SHP77 treated with DMSO at 0.1 percent for 48 hours (cell line): ENCODE results near the gene SRRM3.
"Not testable (repeated sequence)": the region's sequence is repeated elsewhere in the genome, so short reads cannot be mapped to it uniquely, and the experiment has no call there.

ENCODE experiments used
- DNase-seq: peaks from one replicate; lab custom pipeline; 2025; lab: John Stamatoyannopoulos, UW

Gene SRRM3

DNA sequence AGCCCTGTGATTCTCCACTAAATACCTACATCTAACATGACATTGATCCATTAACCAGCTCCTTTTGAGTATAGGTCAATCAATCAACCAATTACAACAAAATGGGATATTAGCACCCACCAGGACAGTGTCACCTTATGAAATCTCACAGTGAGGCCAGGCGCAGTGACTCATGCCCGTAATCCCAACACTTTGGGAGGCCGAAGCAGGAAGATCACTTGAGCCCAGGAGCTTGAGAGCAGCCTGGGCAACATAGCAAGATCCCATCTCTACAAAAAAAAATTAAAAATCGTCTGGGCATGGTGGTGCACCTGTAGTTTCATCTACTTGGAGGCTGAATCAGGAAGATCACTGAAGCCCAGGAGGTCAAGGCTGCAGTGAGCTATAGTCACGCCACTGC lies 28.5 kb downstream of the SRRM3 start:
- no peak for DNase-seq

DNA sequence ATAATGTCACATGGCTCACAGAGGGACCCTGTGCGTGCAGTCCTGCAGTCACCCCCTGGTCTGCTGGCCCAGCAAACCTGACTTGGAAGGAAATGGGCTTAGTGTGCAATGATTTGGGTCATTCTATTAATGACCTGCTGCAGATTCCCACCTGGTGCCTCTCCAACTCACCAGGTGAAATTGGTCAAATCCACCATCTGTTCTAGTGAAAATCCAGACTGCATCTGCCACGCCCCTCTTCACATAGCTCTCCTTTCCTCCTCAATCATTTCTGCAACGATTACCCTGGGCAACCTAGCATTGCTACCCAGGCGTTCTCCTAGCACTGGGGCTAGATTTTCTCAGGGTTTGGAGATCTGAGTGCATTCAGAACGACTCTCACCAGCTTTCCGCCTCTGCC lies 29.4 kb downstream of the SRRM3 start:
- DNase-seq = no peak

DNA sequence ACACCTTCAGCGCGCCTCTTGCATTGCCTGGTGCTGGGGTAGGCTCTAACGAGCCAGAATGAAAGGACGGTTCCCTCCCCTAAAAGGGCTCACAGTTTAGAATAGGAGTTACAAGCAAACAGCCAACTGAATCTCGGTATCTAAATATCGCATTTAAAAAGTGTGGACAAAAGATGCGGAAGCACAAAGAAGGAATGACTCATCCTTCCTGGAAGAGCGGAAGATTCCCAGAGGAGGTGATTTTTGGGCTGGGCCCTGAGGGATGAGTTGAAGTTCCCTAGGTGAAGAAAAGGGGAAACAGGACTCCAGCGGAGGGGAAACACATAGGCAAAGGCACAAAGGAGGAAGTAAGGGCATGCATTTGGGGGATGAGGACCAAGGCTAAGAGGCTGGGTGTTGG lies 29.9 kb downstream of the SRRM3 start:
- DNase-seq = no peak

DNA sequence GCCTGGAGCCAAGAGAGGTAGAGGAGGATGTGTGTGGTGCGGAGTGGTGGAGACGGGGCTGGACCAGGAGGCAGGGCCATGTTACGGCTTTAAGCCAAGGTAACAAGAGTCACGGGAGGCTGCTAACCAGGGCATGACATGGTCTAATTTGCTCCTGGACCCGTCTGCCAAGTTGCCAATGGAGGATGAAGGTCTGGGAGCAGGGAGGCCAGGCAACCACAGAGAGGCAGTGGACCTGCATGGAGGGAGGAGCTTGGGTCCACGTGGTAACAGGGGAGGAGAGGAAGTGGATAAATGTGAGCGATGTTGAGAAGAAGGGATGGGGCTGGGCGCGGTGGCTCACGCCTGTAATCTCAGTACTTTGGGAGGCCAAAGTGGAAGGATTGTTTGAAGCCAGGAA lies 31.0 kb downstream of the SRRM3 start:
- no peak for DNase-seq

DNA sequence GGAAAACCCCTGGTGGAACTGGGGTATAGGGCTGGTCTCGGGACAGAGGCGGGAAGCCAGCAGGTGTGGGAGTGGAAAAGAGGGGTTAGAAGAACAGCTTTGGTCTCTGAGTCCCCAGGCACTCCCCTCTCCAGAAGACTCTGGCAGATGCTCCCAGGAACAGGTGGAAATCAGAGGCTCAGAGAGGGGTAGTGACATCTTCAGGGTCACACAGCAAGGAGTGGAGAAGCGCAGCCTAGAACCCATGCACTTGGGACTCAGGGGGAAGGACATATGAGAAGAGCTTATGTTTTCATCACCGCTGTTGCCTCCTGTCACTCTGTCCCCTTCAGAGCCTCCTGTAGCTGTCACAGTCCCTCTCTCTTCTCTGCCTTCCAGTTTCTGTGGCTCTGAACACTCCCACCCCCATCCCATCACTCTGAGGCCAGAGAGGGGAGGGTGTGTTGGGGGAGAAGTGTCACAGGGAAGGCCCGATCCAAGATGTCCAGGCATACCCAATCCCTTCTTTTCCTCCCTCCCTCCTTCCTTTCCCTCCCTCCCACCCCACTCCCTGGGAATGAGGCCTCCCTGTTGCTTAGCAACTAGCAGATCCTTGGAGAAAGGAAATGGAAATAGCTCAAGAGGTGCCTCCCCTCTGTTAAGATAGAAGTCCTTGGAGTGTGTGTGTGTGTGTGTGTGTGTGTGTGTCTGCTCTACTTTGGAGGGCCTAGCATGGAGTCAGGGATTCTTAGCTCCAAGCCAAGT lies 32.0 kb downstream of the SRRM3 start:
- DNase-seq = no peak

DNA sequence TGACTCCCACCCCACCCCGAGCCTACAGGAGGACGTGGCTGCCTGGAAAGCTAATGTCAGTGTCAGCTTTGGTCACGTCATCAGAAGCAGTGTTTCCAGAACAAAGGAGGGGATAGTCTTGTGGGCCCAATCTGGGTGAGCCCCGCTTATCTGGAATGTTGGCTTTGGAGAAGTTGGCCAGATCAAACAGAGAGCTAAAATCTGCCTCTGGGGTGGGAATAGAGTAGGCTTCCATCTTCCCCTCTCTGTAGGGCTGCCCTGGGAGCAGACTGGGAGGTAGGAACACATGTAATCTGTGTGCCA lies 32.5 kb downstream of the SRRM3 start:
- DNase-seq = no peak

DNA sequence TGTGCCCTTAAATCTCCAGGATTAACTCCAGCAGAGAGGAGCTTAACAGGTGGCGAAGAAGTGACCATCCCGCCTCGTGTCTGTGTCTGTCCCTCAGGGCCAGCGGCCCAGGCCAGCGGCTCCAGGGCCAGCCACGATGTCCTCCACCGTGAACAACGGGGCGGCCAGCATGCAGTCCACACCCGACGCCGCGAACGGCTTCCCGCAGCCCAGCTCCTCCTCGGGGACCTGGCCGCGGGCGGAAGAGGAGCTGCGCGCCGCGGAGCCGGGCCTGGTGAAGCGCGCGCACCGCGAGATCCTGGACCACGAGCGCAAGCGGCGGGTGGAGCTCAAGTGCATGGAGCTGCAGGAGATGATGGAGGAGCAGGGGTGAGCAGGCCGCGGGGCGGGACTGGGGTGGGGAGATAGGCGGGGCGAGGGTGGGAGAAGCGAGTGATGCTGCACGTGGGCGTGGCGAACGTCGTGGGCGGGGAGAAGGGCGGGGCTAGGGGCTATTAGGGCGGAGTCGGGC lies 33.3 kb downstream of the SRRM3 start:
- DNase-seq = no peak

DNA sequence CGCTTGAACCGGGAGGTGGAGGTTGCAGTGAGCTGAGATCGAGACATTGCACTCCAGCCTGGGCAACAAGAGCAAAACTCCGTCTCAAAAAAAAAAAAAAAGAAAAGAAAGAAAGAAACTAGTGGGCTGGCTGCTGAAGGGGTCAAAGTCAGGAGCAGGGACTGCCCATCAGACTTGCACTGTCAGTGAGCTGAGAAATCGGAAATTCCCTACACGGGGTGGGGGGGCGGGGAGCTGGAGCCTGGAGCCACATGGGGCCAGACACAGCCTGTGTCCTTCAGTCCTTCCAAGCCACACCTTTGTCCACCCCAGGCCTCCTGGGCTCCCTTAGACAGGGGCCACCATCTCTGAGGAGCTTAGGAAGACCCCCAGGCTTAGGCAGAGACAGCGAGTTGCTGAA lies 34.5 kb downstream of the SRRM3 start:
- DNase-seq = no peak

DNA sequence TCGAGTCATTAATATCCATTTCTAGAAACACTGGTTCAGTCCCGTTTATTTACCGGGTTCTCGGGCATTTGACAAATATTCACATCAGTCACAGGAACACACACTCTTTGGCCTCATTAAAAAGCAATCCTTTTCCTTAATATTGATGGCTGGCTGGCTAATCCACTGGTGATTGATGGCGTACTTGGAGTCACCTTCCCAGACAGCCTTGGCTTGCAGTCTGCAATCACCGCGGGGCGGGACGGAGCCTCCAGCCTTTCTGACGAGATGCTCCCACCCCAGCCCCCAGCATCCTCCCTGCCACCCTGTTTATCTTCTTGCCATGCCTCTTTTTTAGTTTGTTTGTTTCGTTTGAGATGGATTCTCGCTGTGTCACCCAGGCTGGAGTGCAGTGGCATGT lies 36.6 kb downstream of the SRRM3 start:
- no peak for DNase-seq

DNA sequence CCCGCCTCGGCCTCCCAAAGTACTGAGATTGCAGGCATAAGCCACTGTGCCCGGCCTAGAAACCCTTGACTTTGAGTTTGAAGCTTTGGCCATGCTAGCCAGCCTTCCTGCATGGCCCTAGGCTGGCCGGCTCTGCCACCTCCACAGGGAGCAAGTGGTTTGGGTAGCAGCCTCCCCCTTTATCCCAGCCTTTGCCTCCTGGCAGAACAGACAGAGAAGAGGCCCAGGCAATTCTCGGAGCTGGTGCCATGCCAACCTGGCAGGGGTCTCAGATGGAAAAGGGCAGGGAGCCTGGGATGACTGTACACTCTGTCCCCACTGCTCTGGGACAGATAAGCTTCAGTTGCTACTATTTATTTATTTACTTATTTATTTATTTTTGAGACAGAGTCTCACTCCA lies 39.4 kb downstream of the SRRM3 start:
- DNase-seq = no peak

DNA sequence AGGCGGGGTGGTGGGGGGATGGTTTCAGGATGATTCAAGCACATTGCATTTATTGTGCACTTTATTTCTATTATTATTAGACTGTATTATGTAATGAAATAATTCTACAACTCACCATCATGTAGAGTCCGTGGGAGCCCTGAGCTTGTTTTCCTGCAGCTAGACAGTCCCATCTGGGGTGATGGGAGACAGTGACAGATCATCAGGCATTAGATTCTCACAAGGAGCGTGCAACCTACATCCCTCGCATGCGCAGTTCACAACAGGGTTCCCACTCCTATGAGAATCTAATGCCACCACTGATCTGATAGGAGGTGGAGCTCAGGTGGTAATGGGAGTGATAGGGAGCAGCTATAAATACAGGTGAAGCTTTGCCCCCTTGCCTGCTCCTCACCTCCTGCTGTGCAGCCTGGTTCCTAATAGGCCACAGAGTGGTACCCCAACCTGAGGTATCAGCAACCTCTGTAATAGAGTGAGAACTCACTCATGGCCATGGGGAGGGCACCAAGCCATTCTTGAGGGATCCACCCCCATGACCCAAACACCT lies 40.9 kb downstream of the SRRM3 start:
- not testable (repeated sequence) for DNase-seq

DNA sequence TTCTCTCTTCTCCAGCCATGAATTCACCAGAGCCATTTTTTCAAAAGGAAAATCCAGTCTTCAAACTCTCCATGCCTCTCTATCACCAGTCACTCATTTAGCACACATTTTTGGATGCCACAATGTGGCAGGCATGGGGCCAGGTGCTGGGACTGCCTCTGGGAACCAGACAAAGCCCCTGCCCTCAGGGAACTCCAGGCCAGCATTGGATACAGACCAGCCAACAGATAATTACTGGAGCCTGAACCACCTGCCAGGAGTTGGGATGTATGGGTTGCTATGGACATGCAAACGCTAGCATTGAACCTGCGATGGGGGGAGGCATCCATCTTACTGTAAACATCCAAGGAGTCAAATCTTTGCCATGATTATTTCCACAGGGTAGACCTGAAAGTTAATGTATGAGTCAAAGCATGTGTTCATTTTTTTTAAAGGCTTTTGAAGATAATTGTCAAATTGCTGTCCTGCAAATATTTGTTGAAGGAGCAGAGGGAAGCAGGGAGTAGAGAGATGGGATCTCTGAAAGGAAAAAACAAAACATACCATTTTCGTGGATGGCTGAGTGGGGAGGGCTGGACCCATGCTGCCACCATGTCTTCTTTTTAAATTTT lies 43.2 kb downstream of the SRRM3 start:
- DNase-seq = no peak

DNA sequence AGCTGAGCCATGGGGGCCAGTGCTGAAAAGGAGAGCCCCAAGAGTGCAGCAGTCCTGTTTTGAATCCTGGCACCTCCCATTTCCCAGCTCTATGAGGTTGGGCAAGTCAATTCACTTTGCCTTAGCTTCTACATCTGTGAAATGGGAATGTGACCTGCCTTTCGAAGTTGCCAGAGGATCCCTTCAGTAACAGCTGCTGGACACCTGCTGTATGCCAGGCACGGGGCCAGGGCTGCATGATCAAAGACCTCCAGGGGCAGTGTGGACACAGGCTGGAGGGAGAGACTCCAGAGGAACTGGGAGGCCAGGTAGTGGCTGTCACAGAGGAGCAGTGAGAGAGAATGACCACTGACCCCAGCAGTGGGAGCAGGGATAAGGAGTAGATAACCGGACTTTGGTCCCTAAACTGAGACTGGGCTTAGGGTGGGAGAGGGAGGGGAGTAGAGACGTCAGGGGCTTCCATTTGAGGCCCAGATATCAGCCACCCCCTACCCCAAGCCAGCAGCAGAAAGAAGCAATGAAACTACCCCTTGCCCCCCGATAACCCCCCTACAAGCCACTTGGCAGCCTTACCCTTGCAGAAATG lies 45.2 kb downstream of the SRRM3 start:
- no peak for DNase-seq

DNA sequence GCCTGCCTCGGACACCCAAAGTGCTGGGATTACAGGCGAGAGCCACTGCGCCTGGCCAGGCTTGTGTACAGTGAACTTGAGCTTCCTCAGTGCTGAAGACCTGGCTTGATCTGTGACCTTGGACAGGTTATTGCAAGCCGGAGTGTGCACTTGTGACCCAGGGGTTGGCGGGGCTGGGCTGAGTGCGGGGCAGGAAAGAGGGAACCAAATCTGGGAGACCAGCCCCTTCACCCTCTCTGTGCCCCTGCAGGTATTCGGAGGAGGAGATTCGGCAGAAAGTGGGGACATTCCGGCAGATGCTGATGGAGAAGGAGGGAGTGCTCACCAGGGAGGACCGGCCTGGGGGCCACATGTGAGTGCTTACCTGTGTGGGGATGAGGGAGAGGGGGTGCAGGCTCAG lies 46.2 kb downstream of the SRRM3 start:
- no peak for DNase-seq

DNA sequence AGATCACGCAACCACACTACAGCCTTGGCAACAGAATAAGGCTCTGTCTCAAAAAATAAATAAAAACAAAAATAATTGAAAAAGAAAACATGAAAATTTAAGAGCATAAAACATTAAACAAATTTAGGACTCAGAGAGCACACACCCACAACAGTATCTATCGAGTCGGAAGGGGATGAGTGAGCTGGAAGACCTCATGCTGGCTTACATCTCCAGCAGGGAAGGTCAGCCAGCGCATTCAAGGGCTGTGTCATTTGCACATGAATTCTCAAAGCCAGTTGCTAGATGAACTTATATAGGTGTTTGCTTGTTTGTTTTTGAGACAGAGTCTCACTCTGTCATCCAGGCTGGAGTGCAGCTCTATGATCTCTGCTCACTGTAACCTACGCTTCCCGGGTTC lies 50.3 kb downstream of the SRRM3 start:
- DNase-seq = no peak

DNA sequence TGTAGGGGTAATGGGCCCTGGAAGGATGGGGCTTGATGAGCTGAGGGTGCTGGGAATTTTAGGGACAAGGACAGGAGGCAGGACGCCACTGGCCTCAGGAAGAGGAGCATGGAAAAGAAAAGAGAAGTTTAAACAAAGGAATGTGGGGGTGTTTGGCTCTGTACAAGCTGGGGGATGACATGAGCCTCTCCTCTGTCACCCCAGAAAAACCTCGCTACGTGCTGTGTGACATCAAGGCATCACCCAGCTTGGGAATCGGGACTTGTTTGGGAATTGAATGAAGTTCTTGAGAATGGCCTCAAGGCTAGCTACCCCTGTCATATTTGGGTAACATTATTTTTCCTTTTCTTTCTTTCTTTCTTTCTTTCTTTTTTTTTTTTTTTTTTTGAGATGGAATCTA lies 53.1 kb downstream of the SRRM3 start:
- no peak for DNase-seq

DNA sequence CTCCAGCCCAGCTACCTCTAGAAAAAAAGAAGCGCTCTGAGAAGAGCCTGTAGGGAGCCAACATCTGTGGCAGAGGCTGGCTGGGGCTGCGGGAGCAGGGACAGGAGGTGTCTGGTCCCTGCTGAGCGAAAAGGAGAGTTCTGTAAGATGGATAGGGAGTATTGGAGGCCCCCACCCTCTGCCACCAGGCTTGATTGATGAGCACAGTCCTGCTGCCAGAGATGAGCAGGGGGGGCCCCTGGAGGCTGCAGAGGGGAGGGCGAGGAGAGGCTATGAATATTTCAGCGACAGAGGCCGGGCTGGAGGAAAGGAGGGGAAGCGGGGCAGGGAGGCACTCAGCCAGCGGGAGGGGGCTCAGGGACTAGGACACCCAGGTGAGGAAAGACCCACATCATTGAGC lies 56.3 kb downstream of the SRRM3 start:
- no peak for DNase-seq

DNA sequence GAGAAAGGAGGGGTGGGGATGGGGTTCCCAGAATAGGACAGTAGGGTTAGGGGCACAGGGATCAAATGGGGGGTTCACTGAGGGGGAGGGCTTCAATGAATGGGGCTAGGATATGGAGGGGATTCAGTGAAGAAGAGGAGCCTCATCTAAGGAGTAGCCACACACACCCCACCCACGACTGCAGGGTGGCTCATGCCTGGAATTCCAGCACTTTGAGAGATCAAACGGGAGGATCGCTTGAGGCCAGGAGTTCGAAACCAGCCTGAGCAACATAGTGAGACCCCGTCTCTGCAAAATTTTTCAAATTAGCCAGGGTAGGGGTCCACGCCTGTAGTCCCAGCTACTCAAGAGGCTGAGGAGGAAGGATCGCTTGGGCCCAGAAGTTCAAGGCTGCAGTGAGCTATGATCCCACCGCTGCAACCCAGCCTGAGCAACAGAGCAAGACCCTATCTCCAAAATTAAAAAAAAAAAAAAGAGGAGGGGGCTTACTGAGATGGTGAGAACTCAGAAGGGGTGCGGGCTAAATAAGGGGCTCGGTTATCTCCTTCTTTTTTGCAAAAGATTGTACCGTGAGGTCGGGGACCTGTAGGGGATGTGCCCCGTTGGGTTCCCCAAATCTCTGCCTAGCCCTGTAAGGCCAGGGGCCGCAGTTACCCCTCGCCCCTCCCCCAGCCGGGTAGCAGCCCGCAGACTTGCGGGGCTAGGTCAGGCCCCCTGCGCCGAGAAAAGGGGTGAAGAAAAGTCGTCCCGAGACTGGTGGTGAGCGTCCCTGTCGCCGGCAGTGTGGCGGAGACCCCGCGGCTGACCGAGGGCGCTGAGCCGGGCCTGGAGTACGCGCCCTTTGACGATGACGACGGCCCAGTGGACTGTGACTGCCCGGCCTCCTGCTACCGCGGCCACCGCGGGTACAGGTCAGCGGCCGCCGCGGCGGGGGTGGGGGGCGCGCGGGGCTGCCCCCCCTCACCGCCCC lies 57.7 kb downstream of the SRRM3 start:
- no peak for DNase-seq

DNA sequence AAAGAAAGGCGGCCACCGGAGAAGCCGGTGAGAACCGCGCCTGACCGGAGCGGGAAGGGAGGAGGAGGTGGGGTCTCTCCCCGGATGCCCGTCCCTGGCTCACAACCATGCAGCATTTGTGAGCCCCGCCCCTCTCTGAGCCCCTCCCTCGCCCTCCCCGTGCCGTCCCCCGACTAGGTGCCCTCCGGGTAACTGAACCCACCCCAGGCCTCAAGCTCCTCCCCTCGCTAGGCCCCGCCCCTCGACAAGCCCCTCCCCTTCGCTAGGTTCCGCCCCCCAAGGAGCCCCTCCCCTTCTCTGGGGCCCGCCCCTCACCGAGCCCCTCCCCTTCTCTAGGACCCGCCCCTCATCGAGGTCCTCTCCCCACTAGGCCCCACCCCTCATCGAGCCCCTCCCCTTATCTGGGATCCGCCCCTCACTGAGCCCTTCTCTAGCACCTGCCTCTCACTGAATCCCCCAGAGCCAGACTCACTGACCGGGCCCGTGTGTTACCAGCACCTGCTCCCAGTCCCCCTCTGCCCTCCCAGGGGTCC lies 58.5 kb downstream of the SRRM3 start:
- no peak for DNase-seq

DNA sequence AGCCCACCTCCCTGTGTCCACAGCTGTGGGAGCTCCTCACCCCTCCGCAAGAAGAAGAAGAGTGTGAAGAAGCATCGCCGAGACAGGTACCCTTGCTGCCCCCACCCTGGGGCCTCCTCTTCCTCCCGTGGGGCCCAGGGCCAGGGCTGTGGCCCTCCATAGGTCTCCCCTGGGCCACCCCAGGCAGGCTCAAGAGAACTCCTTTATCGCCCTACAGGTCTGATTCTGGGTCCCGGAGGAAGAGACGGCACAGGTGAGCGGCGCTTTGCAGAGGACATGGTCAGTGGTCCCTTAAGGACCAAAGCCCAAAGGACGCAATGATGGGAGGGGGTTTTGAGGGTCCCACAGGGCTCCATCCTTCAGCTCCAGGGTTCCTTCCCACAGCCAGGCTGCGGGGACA lies 59.6 kb downstream of the SRRM3 start:
- DNase-seq = no peak

DNA sequence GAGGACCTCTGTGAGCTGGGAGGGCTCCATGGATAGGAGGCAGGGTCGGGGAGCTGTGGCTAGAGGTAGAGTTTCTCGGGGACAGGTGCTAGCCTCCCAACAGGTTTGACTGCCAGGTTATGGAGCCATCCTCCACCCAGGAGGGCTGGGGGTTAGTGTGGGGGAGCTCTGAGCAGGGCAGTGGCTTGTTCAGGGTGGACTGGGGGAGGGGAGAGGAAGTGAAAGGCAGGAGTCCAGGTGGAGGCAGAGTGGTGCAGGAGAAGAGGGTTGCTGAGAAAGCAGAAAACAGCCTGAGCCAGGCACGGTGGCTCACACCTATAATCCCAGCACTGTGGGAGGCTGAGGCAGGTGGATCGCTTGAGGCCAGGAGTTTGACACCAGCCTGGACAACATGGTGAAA lies 60.2 kb downstream of the SRRM3 start:
- no peak for DNase-seq
